Renal pelvis (tissue), 3 donors: ENCODE data around the gene TPBG. TPM values are rescaled to one million over a fixed set of nuclear protein-coding genes. Genes with fewer than 3 reads are reported as not detected.

ENCODE experiments used
- polyA plus RNA-seq, 3 donors: library from polyadenylated mRNA; unstranded; fragments of 120-200 nt; gene quantifications; one replicate each; pipeline ENCODE4 v1.2.1, GENCODE V29; 2013; ENCODE audit not compliant: insufficient read length in 3 of 3

Gene TPBG
- polyA plus RNA-seq, 3 donors, result 17.2 to 28.5 (median 24.8) TPM

Other genes with a start within 250 kb of the TPBG start
- gene IBTK, start 116.1 kb upstream of the TPBG start, polyA plus RNA-seq, result 10 to 100 TPM; 40.2 to 46.3 (median 40.2) TPM